Astrocyte of the spinal cord (primary cell): ENCODE measurements around the gene KIAA0753.

Source experiments
- DNase-seq: peaks from one replicate; pipeline ENCODE4 v3.0.0; 2011; ENCODE audit warnings: low read depth, low spot score
- H3K4me3 ChIP-seq: 2 replicates; pipeline ENCODE4 v1.5.1; 2011; ENCODE audit warnings: low read depth, mild to moderate bottlenecking, low read length, moderate library complexity
- in situ Hi-C: cut with HindIII; loops from 2 replicates; pipeline ENCODE4 v1.10.0; 2017; ENCODE audit warnings: low sequenced_read_pairs
- TF ChIP-seq, protein P1 (sequence below): IDR thresholded peaks from 2 replicates; pipeline ENCODE4 v1.5.1; 2012; ENCODE audit warnings: low read depth, mild to moderate bottlenecking, low read length, inconsistent platforms

Gene KIAA0753

DNA sequence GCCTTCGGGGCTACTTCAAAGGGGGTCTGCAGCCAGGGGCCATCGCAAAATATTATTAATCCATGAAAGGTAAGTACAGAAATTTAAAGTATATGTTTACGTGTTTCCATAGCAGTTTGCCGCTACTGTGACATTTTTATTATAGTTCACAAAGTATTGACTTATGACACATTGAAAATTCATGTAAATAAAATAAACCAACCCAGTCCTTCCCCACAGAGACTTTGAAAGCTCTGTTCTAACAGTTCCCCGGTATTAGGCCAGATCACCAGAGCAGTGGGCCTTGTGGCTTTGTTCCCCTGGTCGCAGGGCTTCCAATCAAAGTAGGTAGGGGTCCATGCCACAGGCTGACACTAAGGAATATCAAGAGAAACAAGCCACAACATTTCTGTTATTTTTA is 13.9 kb downstream of the KIAA0753 start:
- TF ChIP-seq, protein P1, sequence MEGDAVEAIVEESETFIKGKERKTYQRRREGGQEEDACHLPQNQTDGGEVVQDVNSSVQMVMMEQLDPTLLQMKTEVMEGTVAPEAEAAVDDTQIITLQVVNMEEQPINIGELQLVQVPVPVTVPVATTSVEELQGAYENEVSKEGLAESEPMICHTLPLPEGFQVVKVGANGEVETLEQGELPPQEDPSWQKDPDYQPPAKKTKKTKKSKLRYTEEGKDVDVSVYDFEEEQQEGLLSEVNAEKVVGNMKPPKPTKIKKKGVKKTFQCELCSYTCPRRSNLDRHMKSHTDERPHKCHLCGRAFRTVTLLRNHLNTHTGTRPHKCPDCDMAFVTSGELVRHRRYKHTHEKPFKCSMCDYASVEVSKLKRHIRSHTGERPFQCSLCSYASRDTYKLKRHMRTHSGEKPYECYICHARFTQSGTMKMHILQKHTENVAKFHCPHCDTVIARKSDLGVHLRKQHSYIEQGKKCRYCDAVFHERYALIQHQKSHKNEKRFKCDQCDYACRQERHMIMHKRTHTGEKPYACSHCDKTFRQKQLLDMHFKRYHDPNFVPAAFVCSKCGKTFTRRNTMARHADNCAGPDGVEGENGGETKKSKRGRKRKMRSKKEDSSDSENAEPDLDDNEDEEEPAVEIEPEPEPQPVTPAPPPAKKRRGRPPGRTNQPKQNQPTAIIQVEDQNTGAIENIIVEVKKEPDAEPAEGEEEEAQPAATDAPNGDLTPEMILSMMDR, result no peak
- H3K4me3 ChIP-seq, result no peak overlapping the region
- in situ Hi-C loops, result no loop called here
- DNase-seq, result no peak

DNA sequence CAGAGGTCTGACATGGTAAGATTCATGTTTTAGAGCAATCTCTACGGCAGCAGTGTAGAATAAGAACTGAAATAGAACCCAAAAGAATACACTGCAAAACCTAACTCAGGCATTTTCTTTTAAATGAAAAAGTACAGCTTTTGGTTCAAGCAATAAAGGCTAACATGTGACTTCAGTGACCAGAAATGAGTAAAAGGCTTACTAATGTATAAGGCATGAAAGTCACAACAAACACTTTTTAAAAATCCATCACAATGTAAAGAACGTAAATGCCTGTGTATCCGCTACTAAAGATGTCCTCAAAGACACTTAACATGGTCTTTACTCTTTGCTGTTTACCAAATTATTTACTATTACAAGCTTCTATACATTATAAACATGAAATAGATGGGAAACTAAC is 16.6 kb downstream of the KIAA0753 start:
- TF ChIP-seq, protein P1, result no peak
- peak; percentile 12 for DNase-seq
- H3K4me3 ChIP-seq, result no peak overlapping the region
- in situ Hi-C loops, result no loop called here

DNA sequence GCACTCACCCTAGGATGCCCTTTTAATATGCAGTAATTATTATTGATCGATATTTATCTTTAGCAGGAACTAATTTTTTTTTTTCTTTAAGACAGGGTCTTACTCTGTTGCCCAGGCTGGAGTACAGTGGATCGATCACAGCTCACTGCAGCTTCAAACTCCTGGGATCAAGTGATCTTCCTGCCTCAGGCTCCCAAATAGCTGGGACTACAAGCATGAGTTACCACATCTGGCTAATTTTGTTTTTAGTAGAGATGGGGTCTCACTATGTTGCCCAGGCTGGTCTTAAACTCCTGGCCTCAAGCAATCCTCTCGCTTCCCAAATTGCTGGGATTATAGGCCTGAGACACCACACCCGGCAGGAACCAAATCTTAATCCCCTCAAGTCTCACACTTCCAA is 29.3 kb downstream of the KIAA0753 start:
- TF ChIP-seq, protein P1, result no peak
- in situ Hi-C loops, result no loop called here
- no peak overlapping the region for H3K4me3 ChIP-seq
- DNase-seq, result no peak

DNA sequence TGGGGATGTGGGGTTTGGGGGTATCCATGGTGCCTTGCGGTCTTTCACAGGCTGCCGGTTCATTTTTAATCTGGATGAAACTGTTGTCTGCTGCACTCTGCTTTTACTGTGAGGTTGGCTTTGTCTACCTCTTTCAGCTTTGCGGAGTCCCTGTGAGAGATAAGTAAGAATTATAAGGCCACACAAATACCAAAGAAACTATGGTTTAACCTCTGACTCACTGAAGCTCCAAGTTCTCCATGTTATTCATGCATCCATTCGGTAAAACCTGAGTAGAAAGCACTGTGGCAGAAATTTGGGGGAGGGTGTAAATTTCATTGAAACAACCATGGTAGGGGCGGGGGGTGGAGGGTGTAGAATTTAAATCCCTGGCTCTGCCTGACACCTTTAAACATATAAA is 30.5 kb downstream of the KIAA0753 start:
- DNase-seq, result peak; percentile 13
- TF ChIP-seq, protein P1, result no peak
- in situ Hi-C loops, result no loop called here
- H3K4me3 ChIP-seq, result no peak overlapping the region

DNA sequence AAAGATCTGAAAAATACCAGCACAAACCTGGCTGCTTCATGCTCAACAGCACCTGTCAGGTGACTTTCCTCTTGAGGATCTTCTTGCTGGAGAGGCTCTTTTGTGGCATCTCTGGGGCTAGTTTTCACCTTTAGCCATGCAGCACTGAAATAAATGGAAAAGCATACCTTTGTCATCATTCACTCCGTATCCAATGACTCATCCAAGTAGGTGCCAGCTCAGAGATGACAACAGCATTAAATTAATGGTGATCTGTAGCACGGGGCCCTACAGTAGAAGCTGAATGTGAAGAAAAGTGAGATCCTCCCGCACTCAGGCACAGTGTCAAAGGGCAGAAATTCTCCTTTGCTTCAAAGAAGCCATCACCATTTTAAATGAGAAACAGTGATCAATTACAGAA is 32.2 kb downstream of the KIAA0753 start:
- H3K4me3 ChIP-seq, result no peak overlapping the region
- TF ChIP-seq, protein P1, result no peak
- DNase-seq, result peak; percentile 22
- in situ Hi-C loops, result no loop called here

DNA sequence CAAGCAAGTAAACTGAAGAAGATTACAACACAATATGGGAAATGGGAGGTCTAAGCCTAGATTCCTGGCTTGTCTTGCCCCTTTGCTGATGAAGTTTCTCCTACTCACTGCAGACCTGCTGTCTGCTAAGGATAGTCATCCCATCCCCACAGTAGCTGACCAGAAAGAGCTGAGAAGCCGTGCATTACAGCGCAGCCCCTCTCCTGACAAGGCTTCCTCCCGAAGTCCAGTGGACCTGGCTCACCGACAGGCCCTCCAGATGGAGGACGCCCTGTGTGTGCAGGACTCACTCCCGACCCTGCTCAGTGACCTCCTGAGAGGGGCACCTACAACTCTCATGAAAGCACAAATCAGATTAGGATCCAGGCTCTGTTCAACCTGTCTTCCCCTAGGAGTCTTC is 35.4 kb downstream of the KIAA0753 start:
- no peak for DNase-seq
- TF ChIP-seq, protein P1, result no peak
- H3K4me3 ChIP-seq, result no peak overlapping the region
- in situ Hi-C loops, result no loop called here

DNA sequence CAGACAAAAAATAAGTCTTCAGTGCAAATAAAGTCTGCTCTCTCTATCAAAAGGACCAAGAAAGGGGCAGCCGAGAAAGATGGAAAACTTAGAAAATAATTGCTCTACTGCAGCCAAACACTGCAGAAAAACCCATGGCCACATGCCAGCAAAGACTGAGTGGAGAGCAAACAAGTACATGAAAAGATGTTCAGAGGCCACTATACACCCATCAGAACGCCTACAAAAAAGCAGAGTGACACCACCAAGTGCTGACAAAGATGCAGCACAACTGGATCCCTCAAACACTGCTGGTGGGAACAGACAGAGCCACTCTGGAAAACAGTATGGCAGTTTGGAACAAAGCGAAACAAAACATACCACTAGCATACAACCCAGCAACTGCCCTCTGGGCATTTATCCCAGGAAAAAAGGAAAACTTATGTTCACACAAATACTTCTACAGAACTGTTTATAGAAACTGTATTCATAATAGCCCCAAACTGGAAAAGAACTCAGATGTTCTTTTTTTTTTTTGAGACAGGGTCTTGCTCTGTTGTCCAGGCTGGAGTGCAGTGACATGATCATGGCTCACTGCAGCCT is 36.7 kb downstream of the KIAA0753 start:
- in situ Hi-C loops, result no loop called here
- H3K4me3 ChIP-seq, result no peak overlapping the region
- DNase-seq, result no peak
- TF ChIP-seq, protein P1, result no peak
